ENCODE results near the gene TPST2.

Gene TPST2

DNA sequence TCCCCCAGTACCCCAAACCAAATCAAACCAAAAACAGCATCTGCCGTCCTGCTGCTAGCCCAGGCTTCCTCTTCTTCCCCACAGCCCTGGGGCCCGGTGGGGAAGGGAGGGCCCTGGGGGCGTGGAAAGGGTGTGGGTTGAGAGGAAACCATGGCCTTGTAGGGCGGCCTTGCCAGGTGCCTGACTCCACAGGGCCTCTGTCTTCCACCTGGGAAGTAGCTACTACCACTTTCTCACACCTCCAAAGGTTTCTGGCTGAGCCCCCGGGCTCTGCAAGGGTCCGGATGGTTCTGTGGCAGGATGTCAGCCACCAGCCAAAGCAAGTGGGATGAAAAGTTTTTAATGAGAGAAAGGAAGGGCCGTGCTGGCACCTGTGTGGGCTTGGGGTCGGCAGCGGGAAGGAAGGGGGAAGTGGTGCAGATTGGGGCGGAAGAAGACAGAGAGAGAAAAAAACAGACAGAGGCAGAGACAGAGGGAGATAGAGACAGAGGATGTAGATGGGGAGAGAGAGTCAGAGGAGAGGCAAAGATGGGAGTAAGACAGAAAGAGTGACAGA is 10.5 kb downstream of the TPST2 start:
- DNase-seq, result peak; percentile 31

DNA sequence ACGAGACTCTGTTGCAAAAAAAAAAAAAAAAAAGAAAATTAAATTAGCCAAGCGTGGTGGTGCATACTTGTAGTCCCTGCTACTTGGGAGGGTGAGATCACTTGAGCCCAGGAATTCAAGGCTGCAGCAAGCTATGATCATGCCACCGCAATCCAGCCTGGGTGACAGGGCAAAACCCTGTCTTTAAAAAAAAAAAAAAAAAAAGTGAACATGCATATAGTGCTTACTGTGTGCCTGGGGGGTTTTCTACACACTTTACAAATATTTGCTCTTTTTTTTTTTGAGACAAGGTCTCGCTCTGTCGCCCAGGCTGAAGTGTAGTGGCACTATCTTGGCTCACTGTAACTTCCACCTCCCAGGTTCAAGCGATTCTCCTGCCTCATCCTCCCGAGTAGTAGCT is 12.9 kb downstream of the TPST2 start:
- no peak for DNase-seq

DNA sequence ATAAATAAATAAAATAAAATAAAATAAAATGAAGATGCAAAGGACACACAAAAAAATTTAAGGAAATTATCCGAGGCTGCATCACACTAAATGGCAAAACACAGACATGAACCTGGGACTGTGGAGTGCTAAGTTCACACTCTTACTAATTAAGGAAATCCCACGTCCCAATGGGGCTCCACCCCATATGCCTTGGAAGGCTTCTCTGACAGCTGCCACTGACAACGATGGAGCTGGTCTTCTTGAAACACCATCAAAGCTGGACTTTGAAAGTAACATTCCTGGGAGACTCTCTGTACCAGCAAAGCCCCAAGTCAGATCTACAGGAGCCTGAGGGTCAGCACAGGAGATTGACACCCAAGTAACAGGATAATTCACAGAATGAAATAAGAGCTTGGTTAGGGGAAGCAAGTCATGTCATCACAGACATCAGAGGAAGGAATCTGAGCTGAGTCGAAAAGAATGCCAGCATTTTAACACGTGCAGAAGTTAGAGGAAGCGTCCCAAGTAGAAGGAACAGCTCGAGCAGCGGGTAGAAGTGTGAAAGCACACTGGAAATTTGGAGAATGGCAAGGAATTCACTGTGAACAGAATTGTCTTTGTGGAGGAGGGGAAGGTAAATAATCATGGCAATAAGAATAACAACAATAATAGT is 13.8 kb downstream of the TPST2 start:
- DNase-seq, result no peak

DNA sequence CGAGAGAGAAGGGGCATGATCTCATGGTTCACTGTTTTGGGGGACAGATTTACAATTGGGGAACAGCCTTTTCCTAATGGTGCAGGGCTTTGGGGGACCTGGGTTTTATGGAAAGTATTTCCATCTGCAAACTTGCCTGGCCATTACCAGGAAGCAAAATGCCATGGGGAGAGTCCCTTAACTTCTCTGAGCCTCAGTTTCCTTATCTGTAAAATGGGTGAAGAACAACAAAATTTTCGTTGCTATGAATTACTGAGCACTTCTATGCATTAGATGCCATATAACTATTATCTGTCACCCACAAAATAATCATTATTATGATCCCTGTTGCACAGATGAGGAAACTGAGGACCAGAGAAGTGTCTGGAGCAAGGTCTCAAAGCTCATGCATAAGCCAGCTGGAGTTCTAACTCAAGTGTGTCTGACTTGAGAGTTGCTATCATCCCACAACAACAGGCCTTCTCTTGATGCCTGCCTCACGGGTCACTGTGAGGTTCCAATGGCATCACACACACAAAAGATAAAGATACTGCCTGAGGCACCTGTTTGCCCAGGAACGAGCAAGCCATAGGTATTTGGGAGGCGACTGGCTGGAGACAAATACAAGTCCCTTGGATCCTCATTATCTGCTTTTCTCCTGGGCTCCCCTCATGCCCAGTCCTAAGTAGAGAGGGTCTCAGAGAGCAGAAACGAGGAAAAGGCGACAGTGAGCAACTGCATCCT is 15.8 kb downstream of the TPST2 start:
- DNase-seq, result no peak

DNA sequence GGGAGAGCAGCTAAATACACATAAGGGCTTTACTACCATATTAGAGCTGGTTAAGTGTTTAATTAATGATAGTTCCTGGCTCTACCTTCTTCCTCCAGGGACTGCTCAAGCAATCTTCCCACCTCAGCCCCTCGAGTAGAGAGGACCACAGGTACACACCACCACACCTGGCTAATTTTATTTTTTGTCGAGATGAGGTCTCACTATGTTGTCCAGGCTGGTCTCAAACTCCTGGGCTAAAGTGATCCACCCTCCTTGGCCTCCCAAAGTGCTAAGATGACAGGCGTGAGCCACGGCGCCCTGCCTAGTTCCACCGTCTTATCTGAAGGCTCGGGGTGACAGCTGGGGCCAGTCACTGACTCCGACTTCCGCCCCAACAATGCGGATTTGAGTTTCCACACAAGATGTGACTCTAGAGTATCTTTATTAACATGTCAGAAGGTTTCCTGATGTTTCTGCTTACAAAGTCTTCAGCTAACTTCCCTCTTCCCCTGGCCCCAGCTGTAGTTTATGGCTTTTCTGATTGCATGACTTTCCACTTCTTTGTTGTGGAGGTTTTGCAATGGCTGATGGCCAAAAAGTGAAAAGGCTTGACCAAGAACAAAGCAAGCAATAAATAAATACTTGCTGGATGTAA is 16.8 kb downstream of the TPST2 start:
- DNase-seq, result no peak

DNA sequence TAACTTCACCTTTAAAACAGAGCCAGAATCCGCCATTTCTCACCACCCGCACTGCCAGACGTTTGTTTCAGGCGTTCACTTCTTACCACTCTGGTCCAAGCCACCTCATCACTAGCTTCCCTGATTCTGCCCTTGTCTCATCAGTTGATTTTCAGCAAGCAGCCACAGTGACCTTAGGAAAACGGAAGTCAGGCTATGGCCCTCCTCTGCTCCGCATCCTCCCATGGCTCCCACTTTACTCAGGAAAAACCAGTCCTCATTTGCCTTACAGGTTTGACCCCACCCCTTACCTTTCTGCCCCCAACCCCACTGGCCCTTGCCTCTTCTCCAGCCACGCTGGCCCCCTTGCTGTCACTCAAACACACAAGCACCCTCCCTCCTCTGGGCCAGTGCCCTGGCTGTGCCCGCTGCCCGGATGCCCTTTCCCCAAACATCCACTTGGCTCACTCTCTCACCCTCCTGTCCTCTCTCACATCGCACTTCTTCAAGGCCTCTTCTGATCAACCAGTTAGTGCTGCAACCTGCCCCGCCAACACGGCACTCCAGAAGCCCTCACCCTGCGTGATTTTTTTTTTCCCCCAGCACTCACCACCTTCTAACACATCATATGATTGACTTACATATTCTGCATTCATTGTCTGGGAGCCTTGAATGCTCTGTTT is 18.9 kb downstream of the TPST2 start:
- no peak for DNase-seq

DNA sequence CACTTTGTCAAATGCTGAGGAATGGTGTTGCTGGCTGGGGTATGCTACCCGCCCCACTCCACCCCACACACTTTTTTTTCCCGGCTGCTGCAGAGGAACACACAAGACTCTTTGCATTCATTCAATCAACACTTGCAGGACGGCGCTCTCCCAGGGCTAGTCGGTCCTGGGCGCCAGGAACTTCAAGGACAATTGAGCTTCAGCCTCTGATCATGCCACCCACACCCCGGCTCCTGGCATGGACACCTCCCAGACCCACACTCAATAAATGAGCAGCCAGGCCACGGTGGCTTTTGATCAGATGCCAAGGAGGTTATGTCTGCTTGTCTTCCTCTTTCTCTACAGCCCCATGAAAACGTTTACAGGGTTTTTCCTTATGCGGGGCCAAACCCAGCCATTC is 19.8 kb downstream of the TPST2 start:
- no peak for DNase-seq

DNA sequence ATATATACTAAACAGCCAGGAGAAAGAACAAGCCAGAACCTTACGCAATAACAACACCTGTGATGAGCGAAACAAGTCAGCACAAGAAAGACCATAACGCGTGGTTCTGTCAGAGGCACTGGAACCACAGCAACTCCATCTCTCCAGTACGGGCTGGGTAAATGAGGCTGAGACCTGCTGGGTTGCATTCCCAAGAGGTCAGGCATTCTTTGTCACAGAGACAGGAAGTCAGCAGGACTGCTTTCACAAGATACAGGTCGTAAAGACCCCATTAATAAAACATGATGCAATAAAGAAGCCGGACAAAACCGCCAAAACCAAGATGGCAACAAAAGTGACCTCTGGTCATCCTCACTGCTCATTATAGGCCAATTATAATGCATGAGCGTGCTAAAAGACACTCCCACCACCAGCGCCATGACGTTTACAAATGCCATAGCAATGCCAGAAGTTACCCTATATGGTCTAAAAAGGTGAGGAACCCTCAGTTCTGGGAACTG is 21.7 kb downstream of the TPST2 start:
- no peak for DNase-seq

DNA sequence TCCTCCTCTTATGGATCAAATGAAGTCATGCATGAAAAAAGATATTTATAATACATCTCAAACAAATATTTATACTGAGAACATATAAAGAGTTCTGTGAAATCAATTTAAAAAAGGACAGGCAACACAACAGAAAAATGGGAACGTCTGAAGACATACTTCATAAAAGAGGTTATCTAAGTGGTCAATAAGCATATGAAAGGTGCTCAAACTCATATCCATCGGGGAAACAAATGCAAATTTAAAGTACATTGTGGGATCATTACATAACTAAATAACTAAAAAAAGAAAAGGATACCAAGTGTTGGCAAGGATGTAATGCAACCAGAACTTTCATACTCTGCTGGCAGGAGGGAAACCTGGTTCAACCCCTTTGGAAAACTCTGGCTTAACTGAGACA is 22.3 kb downstream of the TPST2 start:
- DNase-seq, result no peak

DNA sequence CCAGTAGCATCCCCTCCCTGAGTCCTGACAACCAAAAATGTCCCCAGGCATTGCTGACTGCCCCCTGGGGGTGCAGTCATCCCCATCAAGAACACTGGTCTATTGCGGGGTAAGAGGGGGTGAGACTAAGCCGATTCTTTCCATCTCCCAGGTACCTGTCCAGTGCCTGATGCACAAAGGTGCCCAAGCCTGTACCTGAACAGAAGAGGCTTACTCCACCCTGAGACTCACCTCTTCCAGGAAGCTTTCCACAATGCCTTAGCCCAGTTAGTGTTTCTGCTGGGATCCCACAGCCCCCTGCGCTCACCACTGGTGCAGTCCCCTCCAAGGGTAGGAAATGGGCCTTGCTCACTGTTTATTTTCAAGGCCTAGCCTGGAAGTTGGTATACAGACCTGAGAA is 22.9 kb downstream of the TPST2 start:
- no peak for DNase-seq

DNA sequence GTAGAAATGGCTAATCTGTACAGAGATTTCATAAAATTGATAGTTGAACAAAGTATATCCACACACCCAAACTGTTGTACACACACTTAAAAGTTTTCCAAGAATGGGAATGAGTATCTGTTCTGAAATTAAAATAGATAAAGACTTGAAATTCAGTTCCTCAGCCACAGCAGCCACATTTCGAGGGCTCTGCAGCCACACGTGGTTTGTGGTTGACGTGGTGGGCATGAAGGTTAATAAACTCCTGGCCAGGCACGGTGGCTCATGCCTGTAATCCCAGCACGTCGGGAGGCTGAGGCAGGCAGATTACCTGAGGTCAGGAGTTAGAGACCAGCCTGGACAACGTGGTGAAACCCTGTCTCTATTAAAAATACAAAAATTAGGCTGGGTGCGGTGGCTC is 24.0 kb downstream of the TPST2 start:
- no peak for DNase-seq

DNA sequence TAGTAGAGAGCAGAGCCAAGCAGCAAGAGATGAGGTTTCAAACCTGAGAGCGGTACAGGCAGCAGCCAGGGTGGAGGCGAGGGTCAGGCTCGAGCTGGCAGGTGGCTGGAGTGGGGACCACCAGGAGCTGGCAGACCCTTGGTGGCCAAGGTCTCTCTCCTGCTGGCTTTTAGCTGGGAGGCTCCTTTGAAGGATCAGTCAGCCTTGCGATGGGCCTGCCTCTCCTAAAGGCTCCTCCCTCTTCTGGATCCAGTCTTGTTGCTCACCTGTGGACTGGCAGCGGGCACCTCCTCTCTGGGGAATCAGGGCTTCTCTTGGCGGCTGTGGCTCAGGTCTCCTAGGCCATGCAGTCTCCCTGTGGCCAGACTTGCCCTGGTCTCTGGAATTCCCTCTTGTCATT is 24.8 kb downstream of the TPST2 start:
- DNase-seq, result no peak

DNA sequence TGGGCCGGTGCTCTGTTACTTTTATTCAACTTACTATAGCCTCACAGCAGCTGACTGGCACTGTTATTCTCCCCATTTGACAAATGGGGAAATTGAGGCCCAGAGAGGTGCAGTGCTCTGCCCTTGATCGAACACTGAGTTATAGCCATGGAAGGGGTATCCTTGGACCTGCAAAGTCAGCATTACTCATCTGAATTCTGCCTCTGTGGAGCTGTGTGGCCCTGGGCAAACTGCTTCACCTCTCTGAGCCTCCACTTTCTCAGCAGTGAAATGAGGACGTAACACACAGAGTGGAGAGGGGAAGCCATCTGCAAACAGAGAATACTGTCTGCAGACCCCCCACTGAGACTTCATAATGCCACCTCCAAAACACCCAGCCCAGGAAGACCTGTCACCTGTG is 25.3 kb downstream of the TPST2 start:
- DNase-seq, result no peak

DNA sequence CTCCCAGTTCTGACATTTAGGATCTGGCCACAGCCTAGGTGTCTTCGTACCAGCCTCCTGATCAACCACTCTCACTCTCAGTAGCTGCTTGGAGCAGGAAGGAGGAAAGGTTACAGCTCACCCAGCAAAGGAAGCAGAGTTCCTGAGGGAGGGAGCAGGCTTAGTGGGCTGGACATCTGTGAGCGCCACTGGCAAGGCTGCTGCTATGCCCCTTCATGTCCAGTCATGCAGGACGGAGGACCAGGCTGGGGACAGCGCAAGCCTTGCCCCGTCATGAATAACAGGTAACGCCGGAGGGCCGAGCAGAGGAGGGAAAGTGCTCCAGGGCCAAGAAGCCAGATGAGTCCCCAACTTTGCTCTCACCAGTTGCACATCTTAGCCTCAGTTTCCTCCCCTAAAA is 25.8 kb downstream of the TPST2 start:
- no peak for DNase-seq

DNA sequence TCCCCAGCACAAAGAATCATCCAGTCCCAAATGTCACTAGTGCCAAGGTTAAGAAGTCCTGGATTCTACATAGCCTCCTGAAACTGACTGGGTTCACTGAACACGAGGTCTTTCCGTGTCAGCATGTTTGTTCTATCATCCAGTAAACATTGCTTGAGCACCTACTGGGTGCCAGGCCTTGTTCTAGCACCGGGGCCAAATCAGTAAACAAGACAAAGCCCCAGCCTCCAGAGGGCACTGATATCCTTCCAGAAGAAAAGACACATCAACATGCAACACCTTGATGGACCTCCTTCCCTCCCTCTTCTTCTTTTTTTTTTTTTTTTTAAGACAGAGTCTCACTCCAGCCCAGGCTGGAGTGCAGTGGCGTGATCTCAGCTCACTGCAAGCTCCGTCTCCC is 26.9 kb downstream of the TPST2 start:
- no peak for DNase-seq

DNA sequence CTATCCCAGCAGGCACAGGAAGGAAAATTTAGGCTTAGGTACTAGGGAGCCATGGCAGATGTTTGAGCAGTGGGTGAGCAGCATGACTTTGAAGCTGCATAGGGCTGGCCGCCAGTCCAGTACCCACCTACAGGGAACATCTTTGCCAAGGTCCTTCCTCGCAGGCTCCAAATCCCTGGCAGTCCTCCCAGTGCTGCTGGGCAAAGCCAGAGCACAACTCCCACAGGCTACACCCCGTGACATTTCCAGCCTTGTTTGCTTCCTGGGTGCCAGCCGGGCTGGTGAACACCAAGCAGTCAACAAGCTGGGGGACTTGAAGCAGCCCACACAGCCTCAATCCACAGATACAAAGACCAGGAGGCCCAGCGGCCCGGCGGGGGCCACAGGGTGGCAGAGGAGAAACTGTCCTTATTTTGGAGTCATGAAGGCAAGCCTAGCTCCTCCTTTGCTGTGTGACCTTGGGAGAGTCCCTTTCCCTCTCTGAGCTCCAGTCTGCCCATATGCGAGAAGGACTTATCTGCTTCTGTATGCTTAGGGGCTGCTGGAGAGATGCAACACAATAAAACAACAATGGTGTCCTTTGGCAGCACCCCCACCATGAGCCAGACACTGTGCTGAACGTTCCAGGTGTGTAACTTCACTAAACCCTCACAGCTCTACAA is 28.0 kb downstream of the TPST2 start:
- no peak for DNase-seq

DNA sequence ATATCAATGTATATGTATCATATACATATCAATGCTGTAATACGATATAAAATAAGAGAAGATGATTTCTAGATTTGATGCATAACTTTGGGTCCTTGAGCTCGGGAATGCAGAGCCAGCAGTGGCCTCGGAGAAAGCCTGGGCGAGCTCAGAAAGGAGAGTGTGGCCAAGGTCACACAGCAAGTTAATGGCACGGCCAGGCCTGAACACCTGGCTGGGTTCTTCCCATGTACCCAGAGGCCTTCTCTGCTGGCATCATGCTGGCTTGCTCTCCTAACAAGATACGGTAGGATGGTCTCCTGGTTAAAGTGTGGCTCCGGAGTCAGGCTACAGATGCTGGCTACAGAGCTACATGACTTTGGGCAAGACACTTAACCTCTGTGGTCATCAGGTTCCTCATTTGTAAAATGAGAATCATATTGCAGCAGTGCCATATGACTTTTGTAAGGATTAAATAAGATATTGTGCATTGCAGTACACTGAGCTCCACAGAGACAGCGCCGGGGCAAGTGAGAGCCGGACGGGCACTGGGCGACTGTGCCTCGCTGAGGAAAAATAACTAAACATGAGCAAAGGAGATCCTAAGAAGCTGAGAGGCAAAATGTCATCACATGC is 29.9 kb downstream of the TPST2 start:
- DNase-seq, result no peak

DNA sequence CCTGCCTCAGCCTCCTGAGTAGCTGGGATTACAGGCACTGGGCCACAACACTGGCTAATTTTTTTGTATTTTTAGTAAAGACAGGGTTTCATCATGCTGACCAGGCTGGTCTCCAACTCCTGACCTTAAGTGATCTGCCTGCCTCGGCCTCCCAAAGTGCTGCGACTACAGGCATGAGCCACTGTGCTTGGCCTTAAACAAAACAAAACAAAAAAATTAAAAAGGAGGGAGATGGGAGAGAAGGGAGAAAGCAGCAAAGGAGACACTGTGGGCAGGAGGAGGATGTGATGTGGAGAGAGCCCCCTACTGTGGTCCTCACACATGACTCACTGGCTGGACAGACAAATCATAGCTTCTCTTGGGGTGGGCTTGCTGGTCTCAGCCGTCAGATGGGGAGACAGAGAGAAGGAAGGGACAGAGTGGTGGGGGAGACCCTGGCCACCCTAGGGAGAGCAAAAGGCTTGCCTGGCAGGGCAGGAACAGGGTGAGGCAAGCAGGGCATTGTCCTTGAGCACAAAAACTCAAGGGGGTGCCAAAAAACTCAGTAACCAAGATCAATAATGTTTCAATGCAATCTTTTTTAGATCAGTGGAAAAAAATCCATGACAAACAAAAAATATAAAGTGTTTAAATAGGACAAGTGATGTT is 31.6 kb downstream of the TPST2 start:
- DNase-seq, result no peak

DNA sequence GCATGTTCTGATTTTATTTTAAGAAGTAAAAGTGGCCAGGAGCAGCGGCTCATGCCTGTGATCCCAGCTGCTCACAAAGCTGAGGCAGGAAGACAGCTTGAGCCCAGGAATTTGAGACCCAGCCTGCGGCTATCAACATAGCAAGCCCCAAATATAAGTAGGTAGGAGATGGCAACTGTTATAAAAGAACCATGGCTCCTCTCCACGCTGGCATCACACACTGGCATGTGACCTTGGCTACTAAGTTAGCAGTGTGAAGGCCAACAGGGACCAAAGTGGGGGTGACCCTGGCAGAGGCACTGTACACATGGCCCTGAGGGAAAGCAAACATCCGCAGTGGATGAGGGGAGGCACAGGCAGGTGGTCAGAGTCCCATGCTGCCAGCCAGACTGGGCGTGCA is 33.0 kb downstream of the TPST2 start:
- DNase-seq, result no peak

DNA sequence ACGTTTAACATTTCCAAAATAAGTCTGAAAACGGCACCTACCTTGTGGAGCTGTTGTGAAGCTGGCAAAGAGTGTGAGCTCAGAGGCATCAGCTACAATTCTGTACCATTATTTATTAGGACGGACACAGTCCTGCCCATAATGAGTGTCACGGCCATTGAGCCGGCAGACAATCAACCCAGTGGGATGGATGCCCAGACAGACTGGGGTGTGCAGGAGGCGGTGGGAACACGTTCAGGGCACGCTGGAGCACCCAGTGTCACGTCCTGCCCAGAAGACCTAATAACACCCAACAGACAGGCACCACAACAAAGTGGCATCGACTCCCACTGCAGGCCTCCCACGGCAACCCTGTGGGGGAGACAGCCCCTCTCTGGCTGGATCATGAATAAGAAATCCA is 34.5 kb downstream of the TPST2 start:
- no peak for DNase-seq

DNA sequence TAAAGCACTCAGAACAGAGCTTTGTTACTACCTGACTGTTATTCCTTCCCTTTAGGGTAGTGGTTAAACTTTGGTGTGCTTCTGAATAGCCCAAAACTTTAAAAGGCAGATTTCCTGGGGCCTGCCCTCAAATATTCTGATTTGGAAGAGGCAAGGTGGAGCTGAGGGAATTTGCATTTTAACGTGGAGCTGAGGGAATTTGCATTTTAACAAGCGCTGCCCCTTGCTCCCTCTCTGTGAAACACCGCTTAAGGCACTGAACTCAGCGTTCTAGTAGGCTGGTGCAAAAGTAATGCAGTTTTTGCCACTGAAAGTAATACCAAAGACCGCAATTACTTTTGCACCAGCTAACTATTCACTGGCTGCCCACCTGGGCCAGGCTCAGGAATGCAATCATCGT is 35.0 kb downstream of the TPST2 start:
- DNase-seq, result no peak
